ENCODE results near the gene KRT86. TPM values are rescaled to one million over a fixed set of nuclear protein-coding genes. Genes with fewer than 3 reads are reported as not detected.

Gene KRT86
- total RNA-seq, 2 donors from 2014 or later = not detected

DNA sequence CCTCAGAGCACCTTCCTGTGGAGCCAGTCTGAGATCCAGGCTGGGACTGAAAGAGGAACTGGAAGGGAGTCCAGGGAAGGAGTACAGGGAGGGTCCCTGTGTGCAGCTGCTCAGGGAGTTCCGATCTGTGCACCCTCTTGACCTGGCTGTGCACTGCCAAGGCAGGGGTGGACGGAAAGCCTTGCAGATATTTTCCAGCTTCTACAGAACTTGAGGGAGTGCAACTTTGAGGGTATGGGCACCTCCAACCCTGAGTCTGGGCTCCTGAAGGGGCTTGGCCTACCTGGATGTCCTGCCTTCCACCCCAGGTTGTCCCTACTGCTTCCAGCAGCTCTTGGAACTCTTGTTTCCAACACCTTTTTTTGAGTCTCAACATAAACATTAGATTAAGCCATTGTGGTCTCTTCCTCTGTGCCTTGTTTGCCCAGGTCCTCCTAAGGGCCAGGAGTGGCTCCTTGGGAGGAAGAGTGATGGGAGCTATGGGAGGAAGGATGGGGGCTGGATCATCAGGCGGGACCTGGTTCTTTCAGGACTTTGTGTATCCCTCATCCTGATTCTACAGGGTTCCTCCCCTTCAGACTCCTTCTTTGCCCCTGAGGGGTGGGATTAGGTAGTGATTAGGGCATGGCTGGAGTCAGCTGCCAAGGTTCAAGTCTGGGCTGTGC is 37.9 kb upstream of the KRT86 start:
- TF ChIP-seq, protein P1, sequence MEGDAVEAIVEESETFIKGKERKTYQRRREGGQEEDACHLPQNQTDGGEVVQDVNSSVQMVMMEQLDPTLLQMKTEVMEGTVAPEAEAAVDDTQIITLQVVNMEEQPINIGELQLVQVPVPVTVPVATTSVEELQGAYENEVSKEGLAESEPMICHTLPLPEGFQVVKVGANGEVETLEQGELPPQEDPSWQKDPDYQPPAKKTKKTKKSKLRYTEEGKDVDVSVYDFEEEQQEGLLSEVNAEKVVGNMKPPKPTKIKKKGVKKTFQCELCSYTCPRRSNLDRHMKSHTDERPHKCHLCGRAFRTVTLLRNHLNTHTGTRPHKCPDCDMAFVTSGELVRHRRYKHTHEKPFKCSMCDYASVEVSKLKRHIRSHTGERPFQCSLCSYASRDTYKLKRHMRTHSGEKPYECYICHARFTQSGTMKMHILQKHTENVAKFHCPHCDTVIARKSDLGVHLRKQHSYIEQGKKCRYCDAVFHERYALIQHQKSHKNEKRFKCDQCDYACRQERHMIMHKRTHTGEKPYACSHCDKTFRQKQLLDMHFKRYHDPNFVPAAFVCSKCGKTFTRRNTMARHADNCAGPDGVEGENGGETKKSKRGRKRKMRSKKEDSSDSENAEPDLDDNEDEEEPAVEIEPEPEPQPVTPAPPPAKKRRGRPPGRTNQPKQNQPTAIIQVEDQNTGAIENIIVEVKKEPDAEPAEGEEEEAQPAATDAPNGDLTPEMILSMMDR (conservative IDR thresholded peaks at IDR 0.05) = no peak
- Histone ChIP-seq H3K9me3 (ENCODE audit: control insufficient read depth, low read length) (no peaks in the 10 kb centered on the region), H3K27ac (ENCODE audit: low read depth, low read length) (no peak overlapping the region), H3K27me3 (ENCODE audit: control insufficient read depth, insufficient read depth, low read length, poor library complexity, severe bottlenecking) (peaks cover 42% of the 10 kb centered on the region), H3K9ac (ENCODE audit: extremely low read depth, low read length, poor library complexity, severe bottlenecking) (no peak overlapping the region), H3K4me1 (ENCODE audit: control insufficient read depth, insufficient read depth, low read length) (no peaks in the 10 kb centered on the region), H3K36me3 (ENCODE audit: control insufficient read depth, insufficient read depth, low read length) (no peaks in the 10 kb centered on the region), H3K4me3 (ENCODE audit: low read length) (no peak overlapping the region)
- H3K36me3 Mint-ChIP-seq (ENCODE audit: low read depth) = no peaks in the 10 kb centered on the region
- H3K4me1 Mint-ChIP-seq = no peaks in the 10 kb centered on the region
- H3K27me3 Mint-ChIP-seq (ENCODE audit: insufficient read depth) = peaks cover 56% of the 10 kb centered on the region
- DNase-seq = no peak
- WGBS, 2 experiments (ENCODE audit: insufficient coverage in 1 of 2, insufficient read length in 1 of 2) = 73 to 100% methylated on average over 2 to 3 of the region's 3 CpGs
- H3K4me3 Mint-ChIP-seq = no peak overlapping the region
- H3K9me3 Mint-ChIP-seq = no peaks in the 10 kb centered on the region
- no peak overlapping the region for H3K27ac Mint-ChIP-seq

DNA sequence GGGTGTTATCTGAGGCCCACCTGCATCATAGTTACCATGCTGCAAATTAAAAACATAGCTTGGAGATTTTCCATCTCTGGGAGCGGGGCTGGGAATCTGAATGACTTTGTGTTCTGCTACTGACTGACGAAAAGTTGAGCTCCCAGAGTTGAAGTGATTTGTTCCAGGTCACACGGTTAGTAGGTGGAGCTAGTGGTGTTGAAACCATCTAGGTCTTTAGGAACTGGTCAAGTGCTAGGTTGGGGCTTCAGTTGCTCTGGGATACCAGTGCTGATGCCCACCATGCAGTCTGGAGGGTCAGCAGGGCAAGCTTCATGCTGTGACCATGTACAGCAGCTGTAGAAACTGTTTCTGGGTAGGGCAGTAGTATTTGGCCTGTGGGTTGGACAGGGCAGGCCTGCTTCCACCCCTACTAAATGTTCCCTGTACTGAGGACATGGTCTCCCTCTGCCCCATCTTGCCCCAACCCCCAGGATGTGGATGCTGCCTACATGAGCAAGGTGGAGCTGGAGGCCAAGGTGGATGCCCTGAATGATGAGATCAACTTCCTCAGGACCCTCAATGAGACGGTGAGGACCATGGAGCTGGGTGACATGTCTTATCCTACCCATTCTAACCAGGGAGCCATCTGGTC is 36.1 kb upstream of the KRT86 start:
- no peaks in the 10 kb centered on the region for H3K36me3 ChIP-seq (ENCODE audit: control insufficient read depth, insufficient read depth, low read length)
- H3K27me3 ChIP-seq (ENCODE audit: control insufficient read depth, insufficient read depth, low read length, poor library complexity, severe bottlenecking) = peaks cover 24% of the 10 kb centered on the region
- 86 to 100% methylated on average over 2 to 4 of the region's 4 CpGs for WGBS, 2 experiments (ENCODE audit: insufficient coverage in 1 of 2, insufficient read length in 1 of 2)
- no peak for DNase-seq
- no peaks in the 10 kb centered on the region for H3K36me3 Mint-ChIP-seq (ENCODE audit: low read depth)
- no peaks in the 10 kb centered on the region for H3K9me3 ChIP-seq (ENCODE audit: control insufficient read depth, low read length)
- no peaks in the 10 kb centered on the region for H3K9me3 Mint-ChIP-seq
- H3K27ac ChIP-seq (ENCODE audit: low read depth, low read length) = no peak overlapping the region
- no peak overlapping the region for H3K4me3 ChIP-seq (ENCODE audit: low read length)
- TF ChIP-seq, protein P1 (conservative IDR thresholded peaks at IDR 0.05) = no peak
- no peak overlapping the region for H3K4me3 Mint-ChIP-seq
- H3K4me1 ChIP-seq (ENCODE audit: control insufficient read depth, insufficient read depth, low read length) = no peaks in the 10 kb centered on the region
- no peak overlapping the region for H3K27ac Mint-ChIP-seq
- no peaks in the 10 kb centered on the region for H3K4me1 Mint-ChIP-seq
- peaks cover 38% of the 10 kb centered on the region for H3K27me3 Mint-ChIP-seq (ENCODE audit: insufficient read depth)
- H3K9ac ChIP-seq (ENCODE audit: extremely low read depth, low read length, poor library complexity, severe bottlenecking) = no peak overlapping the region

DNA sequence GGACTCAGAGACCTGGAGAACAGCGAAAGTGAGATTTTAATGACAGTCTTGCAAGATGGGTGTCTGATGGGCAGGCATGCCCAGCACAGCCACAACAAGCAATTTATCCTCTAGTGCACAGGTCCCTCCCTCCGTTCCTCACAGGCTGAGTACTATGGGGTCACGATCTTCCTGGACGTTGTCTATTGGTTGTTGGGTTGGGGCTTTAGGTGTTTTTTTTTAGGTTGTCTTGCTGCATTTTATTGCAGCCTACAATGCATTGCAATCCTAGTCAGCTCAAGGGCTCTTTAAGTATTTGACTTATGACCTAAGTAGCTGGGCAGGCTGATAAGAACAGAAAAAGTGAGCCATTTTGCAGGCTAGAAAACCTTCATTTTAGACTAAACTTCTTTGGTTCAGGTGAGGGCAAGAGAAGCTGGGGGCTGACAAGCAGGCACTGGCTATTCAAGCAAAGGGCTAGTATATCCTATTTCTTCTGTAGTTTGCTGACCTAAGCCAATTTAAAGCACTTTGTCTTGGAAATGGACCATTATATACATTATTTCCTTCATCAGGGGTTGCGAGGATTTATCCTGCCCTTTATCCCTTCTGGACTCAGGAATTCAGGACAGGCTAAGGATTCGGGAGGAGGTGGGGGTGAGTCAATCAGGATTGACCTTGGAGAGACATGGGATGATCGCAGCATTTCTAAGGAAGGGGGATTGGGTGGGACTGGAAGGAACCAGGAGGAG is 35.4 kb upstream of the KRT86 start:
- TF ChIP-seq, protein P1 (conservative IDR thresholded peaks at IDR 0.05) = no peak
- H3K4me1 Mint-ChIP-seq = no peaks in the 10 kb centered on the region
- H3K27ac ChIP-seq (ENCODE audit: low read depth, low read length) = no peak overlapping the region

More for the DNA sequence above, 35.4 kb upstream of the KRT86 start:
- no peaks in the 10 kb centered on the region for H3K9me3 Mint-ChIP-seq
- no peak overlapping the region for H3K4me3 ChIP-seq (ENCODE audit: low read length)
- WGBS, 2 experiments (ENCODE audit: insufficient coverage in 1 of 2, insufficient read length in 1 of 2) = 74 to 86% methylated on average over 2 to 7 of the region's 7 CpGs
- no peaks in the 10 kb centered on the region for H3K4me1 ChIP-seq (ENCODE audit: control insufficient read depth, insufficient read depth, low read length)
- no peaks in the 10 kb centered on the region for H3K36me3 ChIP-seq (ENCODE audit: control insufficient read depth, insufficient read depth, low read length)
- H3K27ac Mint-ChIP-seq = no peak overlapping the region
- DNase-seq = no peak
- no peak overlapping the region for H3K4me3 Mint-ChIP-seq
- peaks cover 16% of the 10 kb centered on the region for H3K27me3 ChIP-seq (ENCODE audit: control insufficient read depth, insufficient read depth, low read length, poor library complexity, severe bottlenecking)
- H3K36me3 Mint-ChIP-seq (ENCODE audit: low read depth) = no peaks in the 10 kb centered on the region
- no peaks in the 10 kb centered on the region for H3K9me3 ChIP-seq (ENCODE audit: control insufficient read depth, low read length)
- no peak overlapping the region for H3K9ac ChIP-seq (ENCODE audit: extremely low read depth, low read length, poor library complexity, severe bottlenecking)
- peaks cover 32% of the 10 kb centered on the region for H3K27me3 Mint-ChIP-seq (ENCODE audit: insufficient read depth)

Measured in endodermal cell (in vitro differentiated cells).